GM21528 (cell line): Measurements from ENCODE around the gene PNMA8B.

Experiments
- ATAC-seq: cut with Tn5 transposase; IDR thresholded peaks from one replicate; pipeline ENCODE4 v1.9.1; 2021; ENCODE audit warnings: mild to moderate bottlenecking, moderate library complexity; ENCODE audit not compliant: unreplicated experiment, low FRiP score

Gene PNMA8B

GRCh38 chr19:46461537-46461936, 34.1 kb downstream of the PNMA8B start:
- no peak for ATAC-seq

GRCh38 chr19:46460981-46461380, 34.7 kb downstream of the PNMA8B start:
- ATAC-seq, result no peak

- no peak for ATAC-seq
These were observed 35.6 kb downstream of the PNMA8B start for GRCh38 chr19:46460055-46460454.

GRCh38 chr19:46456930-46457329, 38.7 kb downstream of the PNMA8B start:
- no peak for ATAC-seq

- no peak for ATAC-seq
These were observed 41.4 kb downstream of the PNMA8B start for GRCh38 chr19:46454244-46454643.

GRCh38 chr19:46453661-46454060, 42.0 kb downstream of the PNMA8B start:
- ATAC-seq, result no peak

- ATAC-seq, result no peak
These were observed 43.5 kb downstream of the PNMA8B start for GRCh38 chr19:46452186-46452585.

- no peak for ATAC-seq
These were observed 44.3 kb downstream of the PNMA8B start for GRCh38 chr19:46451352-46451751.

GRCh38 chr19:46450737-46451136, 44.9 kb downstream of the PNMA8B start:
- ATAC-seq, result no peak

- no peak for ATAC-seq
These were observed 46.4 kb downstream of the PNMA8B start for GRCh38 chr19:46449228-46449627.

GRCh38 chr19:46448601-46449000, 47.1 kb downstream of the PNMA8B start:
- ATAC-seq, result no peak

- ATAC-seq, result no peak
These were observed 47.8 kb downstream of the PNMA8B start for GRCh38 chr19:46447824-46448223.

- ATAC-seq, result no peak
These were observed 48.7 kb downstream of the PNMA8B start for GRCh38 chr19:46447006-46447405.

- ATAC-seq, result no peak
These were observed 49.6 kb downstream of the PNMA8B start for GRCh38 chr19:46446021-46446420.

GRCh38 chr19:46442808-46443450, 52.7 kb downstream of the PNMA8B start:
- ATAC-seq, result no peak

- ATAC-seq, result no peak
These were observed 53.8 kb downstream of the PNMA8B start for GRCh38 chr19:46441866-46442265.
